Breast epithelium (tissue), 3 donors: Measurements from ENCODE around the gene AHCYL1.

Experiments
- CTCF ChIP-seq, 3 donors: fragments of 450-650 bp; IDR thresholded peaks; one replicate each; pipeline ENCODE4 v1.5.1; 2016 to 2017; ENCODE audit warnings: antibody characterized with exemption in 3 of 3, mild to moderate bottlenecking in 3 of 3, moderate library complexity in 3 of 3
- POLR2A ChIP-seq: fragments of 450-650 bp; IDR thresholded peaks from one replicate; pipeline ENCODE4 v1.6.1; 2016; ENCODE audit warnings: antibody characterized with exemption, mild to moderate bottlenecking, moderate library complexity
- POLR2AphosphoS5 ChIP-seq, 3 donors: sonication (generic); formaldehyde crosslinking; IDR thresholded peaks; one replicate each; pipeline ENCODE4 v1.6.1; 2017; ENCODE audit warnings: antibody characterized with exemption in 3 of 3

GRCh38 chr1:110058591-110058990 is 74.0 kb downstream of the AHCYL1 start:
- TF ChIP-seq POLR2A (no peak), POLR2AphosphoS5 (IDR thresholded peaks at IDR 0.05) (no peak), CTCF (IDR thresholded peaks at IDR 0.05) (no peak)
